Kidney (tissue), 14 donors: Measurements from ENCODE around the gene FAM221B. TPM values are rescaled to one million over a fixed set of nuclear protein-coding genes. Genes with fewer than 3 reads are reported as not detected.

Experiments used
- DNase-seq, 5 donors: peaks; one replicate each; pipeline ENCODE4 v3.0.0-alpha.2; 2013 to 2020
- FAIRE-seq: peaks from 2 replicates; lab custom pipeline; 2012; peaks lifted over from hg19 to GRCh38; lab: Jason Lieb, UNC
- H3K27ac ChIP-seq, 2 donors: one replicate each; pipeline ENCODE4 v1.7.0; 2013; ENCODE audit warnings: low read depth in 2 of 2, low read length in 2 of 2, inconsistent platforms in 1 of 2
- H3K27me3 ChIP-seq: one replicate; pipeline ENCODE4 v1.7.1; 2013; ENCODE audit warnings: low read length, inconsistent platforms; ENCODE audit not compliant: control insufficient read depth, insufficient read depth
- H3K36me3 ChIP-seq, 3 donors: one replicate each; pipeline versions ENCODE4 v1.7.0 to v1.7.1; 2013; ENCODE audit warnings: low read length in 3 of 3, control low read depth in 1 of 3, inconsistent platforms in 1 of 3; ENCODE audit not compliant: insufficient read depth in 3 of 3, control insufficient read depth in 2 of 3
- H3K4me1 ChIP-seq, 3 donors: one replicate each; pipeline versions ENCODE4 v1.7.0 to v1.7.1; 2013; ENCODE audit warnings: low read length in 3 of 3, inconsistent platforms in 1 of 3, low read depth in 1 of 3; ENCODE audit not compliant: control insufficient read depth in 2 of 3, insufficient read depth in 2 of 3
- H3K4me3 ChIP-seq, 3 donors: one replicate each; pipeline versions ENCODE4 v1.7.0 to v1.8.1; 2013; ENCODE audit warnings: low read length in 3 of 3, control low read depth in 1 of 3, inconsistent platforms in 1 of 3
- H3K9ac ChIP-seq, 3 donors: one replicate each; pipeline versions ENCODE4 v1.7.0 to v1.7.1; 2013; ENCODE audit warnings: low read length in 3 of 3, control low read depth in 1 of 3, inconsistent platforms in 1 of 3
- H3K9me3 ChIP-seq, 3 donors: one replicate each; pipeline versions ENCODE4 v1.7.0 to v1.7.1; 2013; ENCODE audit warnings: low read length in 3 of 3, control low read depth in 1 of 3, inconsistent platforms in 1 of 3; ENCODE audit not compliant: control insufficient read depth in 2 of 3, insufficient read depth in 1 of 3
- intact Hi-C: fragments of 100-400 bp; cut with DNase I; formaldehyde crosslinking; loops from one replicate; pipeline ENCODE4 v1.11.1; 2022
- polyA plus RNA-seq: library from polyadenylated mRNA; stranded (reverse); fragments of 350-450 nt; fragmentation: Illumina TruSeq; extraction: RNeasy Lipid Tissue Mini Kit (QIAGEN cat#74804); gene quantifications from one replicate; pipeline ENCODE4 v1.2.3, GENCODE V29; 2014; ENCODE audit warnings: low read depth, low replicate concordance; ENCODE audit not compliant: insufficient read depth
- total RNA-seq: library from RNA; stranded (reverse); fragmentation: NEBNext Ultra II Directional; extraction: Animal tissue kit (Norgen Biotek cat#: 25700); gene quantifications from one replicate; pipeline ENCODE4 v1.2.1, GENCODE V29; 2021
- TF ChIP-seq, protein P1 (sequence below): IDR thresholded peaks from 3 replicates; pipeline ENCODE4 v1.5.1; 2012; ENCODE audit warnings: mild to moderate bottlenecking, moderate library complexity, borderline replicate concordance; ENCODE audit not compliant: insufficient read depth; ENCODE audit errors: extremely low read depth
- donor health status: control.
- donor health status: control.
- donor health status: control.
- donor health status: control.
- donor health status: control.
- donor health status: DM: yes; HTN: yes; CAD: no.
- donor health status: Normal renal cell carcinoma (clear cell type).

The FAM221B gene
- total and polyA plus RNA-seq, 2 donors from 2014 or later: not detected

DNA sequence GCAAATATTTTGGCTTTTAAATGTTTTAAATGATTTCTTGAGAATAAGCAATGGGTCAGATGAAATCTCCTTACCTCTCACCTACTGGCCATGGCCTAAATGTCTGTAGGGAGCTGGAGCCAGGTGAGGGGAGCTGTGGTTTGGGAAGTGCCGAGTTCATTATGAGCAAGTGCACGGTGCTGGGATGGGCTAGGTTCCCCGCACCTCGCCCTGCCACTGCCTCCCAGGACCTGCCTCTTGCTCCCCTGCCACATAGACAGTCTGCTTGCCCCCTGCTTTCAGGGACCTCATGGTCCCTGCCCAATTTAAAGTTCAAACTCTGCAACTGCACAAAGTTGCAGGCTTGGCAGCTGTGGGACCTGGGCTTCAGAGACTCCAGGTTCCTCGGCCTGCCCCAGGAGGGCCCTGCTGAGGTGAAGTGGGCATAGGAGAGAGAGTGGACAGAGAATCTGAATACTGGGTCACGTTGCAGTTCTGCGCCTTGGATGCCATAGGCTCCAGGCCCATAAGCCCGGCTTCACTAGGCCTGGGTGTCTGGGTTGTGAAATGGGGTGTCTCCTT is 36.2 kb upstream of the FAM221B start:
- H3K9me3 ChIP-seq: no peaks in the 10 kb centered on the region

DNA sequence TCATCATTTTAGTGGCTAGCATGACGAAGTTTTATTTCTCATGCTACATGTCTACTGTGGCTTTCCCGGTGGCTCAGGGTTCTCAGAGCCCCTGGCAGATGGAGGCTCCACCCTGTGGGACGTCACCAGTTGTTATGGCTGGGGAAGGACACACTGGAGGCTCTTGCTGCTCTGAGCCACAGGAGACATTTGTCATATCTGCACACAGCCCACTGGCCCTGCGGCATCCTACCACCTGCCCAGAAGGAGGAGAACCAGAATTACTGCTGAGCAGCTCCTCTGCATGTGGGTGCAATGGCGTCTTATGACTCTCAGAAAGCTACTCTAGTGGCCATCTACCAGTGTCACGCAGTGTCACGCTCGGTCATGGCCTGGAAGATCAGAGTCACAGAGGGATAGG is 35.1 kb upstream of the FAM221B start:
- Histone ChIP-seq H3K27ac (no peak overlapping the region), H3K4me1 (no peaks in the 10 kb centered on the region), H3K9me3 (no peaks in the 10 kb centered on the region), H3K27me3 (no peaks in the 10 kb centered on the region), H3K4me3 (no peak overlapping the region), H3K9ac (no peak overlapping the region), H3K36me3 (no peaks in the 10 kb centered on the region)
- FAIRE-seq: no peak
- intact Hi-C loops: no loop called here
- TF ChIP-seq, protein P1, sequence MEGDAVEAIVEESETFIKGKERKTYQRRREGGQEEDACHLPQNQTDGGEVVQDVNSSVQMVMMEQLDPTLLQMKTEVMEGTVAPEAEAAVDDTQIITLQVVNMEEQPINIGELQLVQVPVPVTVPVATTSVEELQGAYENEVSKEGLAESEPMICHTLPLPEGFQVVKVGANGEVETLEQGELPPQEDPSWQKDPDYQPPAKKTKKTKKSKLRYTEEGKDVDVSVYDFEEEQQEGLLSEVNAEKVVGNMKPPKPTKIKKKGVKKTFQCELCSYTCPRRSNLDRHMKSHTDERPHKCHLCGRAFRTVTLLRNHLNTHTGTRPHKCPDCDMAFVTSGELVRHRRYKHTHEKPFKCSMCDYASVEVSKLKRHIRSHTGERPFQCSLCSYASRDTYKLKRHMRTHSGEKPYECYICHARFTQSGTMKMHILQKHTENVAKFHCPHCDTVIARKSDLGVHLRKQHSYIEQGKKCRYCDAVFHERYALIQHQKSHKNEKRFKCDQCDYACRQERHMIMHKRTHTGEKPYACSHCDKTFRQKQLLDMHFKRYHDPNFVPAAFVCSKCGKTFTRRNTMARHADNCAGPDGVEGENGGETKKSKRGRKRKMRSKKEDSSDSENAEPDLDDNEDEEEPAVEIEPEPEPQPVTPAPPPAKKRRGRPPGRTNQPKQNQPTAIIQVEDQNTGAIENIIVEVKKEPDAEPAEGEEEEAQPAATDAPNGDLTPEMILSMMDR: no peak
- no peak for DNase-seq

More for the DNA sequence above, 36.2 kb upstream of the FAM221B start:
- Histone ChIP-seq H3K4me1 (no peaks in the 10 kb centered on the region), H3K36me3 (no peaks in the 10 kb centered on the region), H3K27me3 (no peaks in the 10 kb centered on the region), H3K4me3 (no peak overlapping the region), H3K27ac (no peak overlapping the region), H3K9ac (no peak overlapping the region)
- intact Hi-C loops: no loop called here
- FAIRE-seq: no peak
- TF ChIP-seq, protein P1: no peak
- DNase-seq: no peak

DNA sequence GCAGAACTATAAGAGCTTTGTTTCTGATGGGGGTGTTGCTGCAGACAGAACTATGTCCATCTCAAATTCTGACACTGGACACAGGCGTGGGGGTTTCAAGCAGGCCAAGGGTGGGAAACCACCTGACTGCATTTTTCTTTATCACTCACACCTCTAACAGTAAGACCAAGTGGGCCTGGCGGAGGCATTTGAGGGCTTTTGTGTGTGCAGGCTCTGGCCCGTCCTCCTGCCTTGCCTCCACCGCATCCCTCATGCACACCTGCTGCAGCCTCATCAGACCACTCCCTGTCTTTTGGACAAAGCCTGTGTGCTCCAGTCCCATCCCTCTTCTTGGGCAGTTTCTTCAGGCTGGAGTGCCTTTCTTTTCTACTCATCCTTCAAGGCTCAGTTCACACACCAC is 33.8 kb upstream of the FAM221B start:
- intact Hi-C loops: no loop called here
- Histone ChIP-seq H3K4me3 (no peak overlapping the region), H3K27me3 (no peaks in the 10 kb centered on the region), H3K4me1 (no peaks in the 10 kb centered on the region), H3K36me3 (no peaks in the 10 kb centered on the region), H3K9ac (no peak overlapping the region), H3K9me3 (no peaks in the 10 kb centered on the region), H3K27ac (no peak overlapping the region)
- TF ChIP-seq, protein P1: no peak
- FAIRE-seq: no peak
- no peak for DNase-seq
